ENCODE data around the gene MAP10. TPM values are rescaled to one million over a fixed set of nuclear protein-coding genes. Genes with fewer than 3 reads are reported as not detected.

Gene MAP10
- total RNA-seq, 1 donor from 2014 or later, result 3.2 TPM

GRCh38 chr1:232844791-232845190, 39.6 kb downstream of the MAP10 start:
- TF ChIP-seq CTCF (IDR thresholded peaks at IDR 0.05; ENCODE audit: borderline replicate concordance), result no peak
- Histone ChIP-seq H3K4me1 (no peaks in the 10 kb centered on the region), H3K27ac (replicated peaks) (no peak overlapping the region), H3K9me3 (replicated peaks) (peaks cover 8% of the 10 kb centered on the region), H3K36me3 (no peaks in the 10 kb centered on the region), H3K27me3 (ENCODE audit: low read depth) (no peaks in the 10 kb centered on the region), H3K4me3 (no peak overlapping the region)
- DNase-seq, result no peak
- intact Hi-C loops (cut with micrococcal nuclease), result no loop called here

- Histone ChIP-seq H3K27me3 (ENCODE audit: low read depth) (no peaks in the 10 kb centered on the region), H3K27ac (replicated peaks) (no peak overlapping the region), H3K4me1 (no peaks in the 10 kb centered on the region), H3K4me3 (no peak overlapping the region), H3K9me3 (replicated peaks) (peaks cover 7% of the 10 kb centered on the region), H3K36me3 (no peaks in the 10 kb centered on the region)
- intact Hi-C loops (cut with micrococcal nuclease), result no loop called here
- TF ChIP-seq CTCF (IDR thresholded peaks at IDR 0.05; ENCODE audit: borderline replicate concordance), result no peak
- DNase-seq, result no peak
Measured at GRCh38 chr1:232845406-232845955, 40.3 kb downstream of the MAP10 start.

- intact Hi-C loops (cut with micrococcal nuclease), result no loop called here
- Histone ChIP-seq H3K36me3 (no peaks in the 10 kb centered on the region), H3K27ac (replicated peaks) (no peak overlapping the region), H3K9me3 (replicated peaks) (no peaks in the 10 kb centered on the region), H3K4me3 (no peak overlapping the region), H3K27me3 (ENCODE audit: low read depth) (no peaks in the 10 kb centered on the region), H3K4me1 (no peaks in the 10 kb centered on the region)
- DNase-seq, result no peak
- no peak for TF ChIP-seq CTCF (IDR thresholded peaks at IDR 0.05; ENCODE audit: borderline replicate concordance)
Measured at GRCh38 chr1:232851532-232851931, 46.3 kb downstream of the MAP10 start.

- Histone ChIP-seq H3K27me3 (ENCODE audit: low read depth) (no peaks in the 10 kb centered on the region), H3K9me3 (replicated peaks) (no peaks in the 10 kb centered on the region), H3K27ac (replicated peaks) (no peak overlapping the region), H3K36me3 (no peaks in the 10 kb centered on the region), H3K4me3 (no peak overlapping the region), H3K4me1 (no peaks in the 10 kb centered on the region)
- DNase-seq, result no peak
- intact Hi-C loops (cut with micrococcal nuclease), result no loop called here
- no peak for TF ChIP-seq CTCF (IDR thresholded peaks at IDR 0.05; ENCODE audit: borderline replicate concordance)
Measured at GRCh38 chr1:232853994-232854797, 49.0 kb downstream of the MAP10 start.

- no peaks in the 10 kb centered on the region for H3K27me3 ChIP-seq (ENCODE audit: low read depth)
- intact Hi-C loops (cut with micrococcal nuclease), result no loop called here
- no peak overlapping the region for H3K27ac ChIP-seq (replicated peaks)
- no peaks in the 10 kb centered on the region for H3K4me1 ChIP-seq
- no peaks in the 10 kb centered on the region for H3K9me3 ChIP-seq (replicated peaks)
- no peak for TF ChIP-seq CTCF (IDR thresholded peaks at IDR 0.05; ENCODE audit: borderline replicate concordance)
- DNase-seq, result no peak
- H3K36me3 ChIP-seq, result no peaks in the 10 kb centered on the region
- H3K4me3 ChIP-seq, result no peak overlapping the region
Measured at GRCh38 chr1:232854798-232855159, 49.6 kb downstream of the MAP10 start.

Measured in left ventricle myocardium inferior (tissue), 1 donor.